GM12891 (cell line): ENCODE data around the gene NUSAP1.

Experiments used
- DNase-seq: peaks from one replicate; pipeline ENCODE4 v3.0.0; 2011; ENCODE audit warnings: low spot score; ENCODE audit not compliant: insufficient read length
- FAIRE-seq: peaks from 2 replicates; lab custom pipeline; 2011; peaks lifted over from hg19 to GRCh38; lab: Jason Lieb, UNC
- PAX5 ChIP-seq: IDR thresholded peaks from 2 replicates; pipeline ENCODE4 v1.6.1; 2011; ENCODE audit warnings: low read length, moderate library complexity, mild to moderate bottlenecking; ENCODE audit not compliant: insufficient read depth, severe bottlenecking
- POLR2A ChIP-seq: IDR thresholded peaks from 2 replicates; pipeline ENCODE4 v1.6.1; 2011; ENCODE audit warnings: low read depth, low read length, control low read depth
- POLR2AphosphoS5 ChIP-seq: IDR thresholded peaks from 2 replicates; pipeline ENCODE4 v1.6.1; 2011; ENCODE audit warnings: low read depth, low read length, control low read depth
- POU2F2 ChIP-seq: IDR thresholded peaks from 2 replicates; pipeline ENCODE4 v1.6.1; 2011; ENCODE audit warnings: low read depth, mild to moderate bottlenecking, control low read depth, low read length, moderate library complexity
- SPI1 ChIP-seq: IDR thresholded peaks from 2 replicates; pipeline ENCODE4 v1.6.1; 2011; ENCODE audit warnings: low read depth, low read length, control low read depth
- TAF1 ChIP-seq: IDR thresholded peaks from 2 replicates; pipeline ENCODE4 v1.6.1; 2011; ENCODE audit warnings: low read depth, low read length, control low read depth

Gene NUSAP1

DNA sequence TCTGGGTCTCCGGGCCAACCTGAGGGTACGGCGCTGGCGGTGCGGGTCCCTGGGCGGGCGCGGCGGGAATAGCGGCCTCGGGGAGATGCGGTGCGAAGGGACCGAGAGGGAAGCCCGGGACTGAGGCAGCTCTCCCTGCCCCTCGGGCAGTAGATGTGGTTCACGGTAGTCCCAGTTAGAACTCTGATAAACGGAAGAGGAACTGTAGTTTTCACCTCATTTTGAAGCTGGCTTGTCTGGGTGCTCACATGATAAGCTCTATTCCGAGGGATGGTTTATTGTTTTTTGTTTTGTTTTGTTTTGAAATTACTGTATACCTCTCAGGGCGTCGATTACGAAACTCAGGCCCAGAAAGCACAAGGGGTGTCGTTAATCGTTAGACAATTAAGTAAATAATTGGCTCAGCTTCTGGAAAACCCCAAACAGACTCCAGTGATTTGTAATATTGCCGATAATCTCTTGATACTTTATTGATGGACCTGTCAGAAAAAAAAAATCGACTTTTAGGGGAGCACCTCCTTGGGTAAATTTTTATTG lies 413 bp downstream of the NUSAP1 start:
- DNase-seq = peak; percentile 25
- TF ChIP-seq SPI1 (peak; percentile 65), TAF1 (no peak)
- peak; percentile 28 for FAIRE-seq

DNA sequence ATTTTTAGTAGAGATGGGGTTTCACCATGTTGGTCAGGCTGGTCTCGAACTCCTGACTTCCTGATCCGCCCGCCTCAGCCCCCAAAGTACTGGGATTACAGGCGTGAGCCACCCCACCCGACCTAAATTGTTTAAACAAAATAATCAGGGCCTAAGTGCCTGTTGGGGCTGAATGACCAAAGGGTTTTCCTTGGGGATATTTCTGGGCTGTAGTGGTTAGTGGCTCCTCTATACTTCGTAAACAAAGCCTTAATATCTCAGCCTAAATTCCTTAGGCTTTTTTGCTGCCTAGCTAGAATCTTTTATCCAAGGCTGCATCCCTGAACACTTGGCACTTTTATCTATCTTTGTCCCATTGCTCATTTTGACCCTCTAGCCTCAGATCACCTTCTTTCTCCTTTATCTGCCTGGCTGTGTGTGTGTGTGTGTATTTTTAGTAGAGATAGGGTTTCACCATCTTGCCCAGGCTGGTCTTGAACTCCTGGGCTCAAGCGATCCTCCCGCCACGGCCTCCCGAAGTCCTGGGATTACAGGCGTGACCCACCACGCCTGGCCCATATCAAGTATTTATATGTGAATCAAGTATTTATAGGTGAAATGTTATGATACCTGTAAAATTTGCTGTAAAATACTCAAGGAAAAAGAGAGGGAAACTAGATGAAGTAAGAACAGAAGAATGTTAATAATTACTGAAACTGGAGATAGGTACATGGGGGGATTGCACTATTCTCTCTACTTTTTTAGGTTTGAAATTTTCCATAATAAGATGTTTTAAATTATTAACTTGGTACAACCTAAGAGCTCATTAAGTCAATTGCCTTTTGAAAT lies 1.8 kb downstream of the NUSAP1 start:
- FAIRE-seq = no peak
- no peak for DNase-seq
- TF ChIP-seq POU2F2 (no peak), POLR2A (no peak), SPI1 (no peak), TAF1 (no peak), POLR2AphosphoS5 (no peak), PAX5 (no peak)

- DNase-seq (no peak), FAIRE-seq (no peak)
- TF ChIP-seq PAX5 (no peak), SPI1 (no peak)
Measured at GRCh38 chr15:41336549-41336948, 3.9 kb downstream of the NUSAP1 start.

DNA sequence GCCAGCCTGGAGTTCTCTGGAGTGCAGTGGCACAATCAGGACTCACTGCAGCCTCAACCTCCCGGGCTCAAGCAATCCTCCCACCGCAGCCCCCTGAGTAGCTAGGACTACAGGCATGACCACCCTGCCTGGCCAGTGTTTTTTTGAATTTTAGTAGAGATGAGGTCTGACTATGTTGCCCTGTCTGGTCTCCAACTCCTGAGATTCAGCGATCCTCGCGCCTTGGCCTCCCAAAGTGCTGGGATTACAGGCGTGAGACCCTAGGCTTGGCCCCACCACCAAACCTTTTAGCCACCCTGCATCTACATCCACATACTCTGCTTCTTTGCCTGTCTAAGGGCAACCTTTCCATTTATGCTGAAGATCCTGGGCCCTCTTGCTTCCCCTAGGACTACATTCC lies 4.4 kb downstream of the NUSAP1 start:
- DNase-seq = no peak
- FAIRE-seq = no peak

DNA sequence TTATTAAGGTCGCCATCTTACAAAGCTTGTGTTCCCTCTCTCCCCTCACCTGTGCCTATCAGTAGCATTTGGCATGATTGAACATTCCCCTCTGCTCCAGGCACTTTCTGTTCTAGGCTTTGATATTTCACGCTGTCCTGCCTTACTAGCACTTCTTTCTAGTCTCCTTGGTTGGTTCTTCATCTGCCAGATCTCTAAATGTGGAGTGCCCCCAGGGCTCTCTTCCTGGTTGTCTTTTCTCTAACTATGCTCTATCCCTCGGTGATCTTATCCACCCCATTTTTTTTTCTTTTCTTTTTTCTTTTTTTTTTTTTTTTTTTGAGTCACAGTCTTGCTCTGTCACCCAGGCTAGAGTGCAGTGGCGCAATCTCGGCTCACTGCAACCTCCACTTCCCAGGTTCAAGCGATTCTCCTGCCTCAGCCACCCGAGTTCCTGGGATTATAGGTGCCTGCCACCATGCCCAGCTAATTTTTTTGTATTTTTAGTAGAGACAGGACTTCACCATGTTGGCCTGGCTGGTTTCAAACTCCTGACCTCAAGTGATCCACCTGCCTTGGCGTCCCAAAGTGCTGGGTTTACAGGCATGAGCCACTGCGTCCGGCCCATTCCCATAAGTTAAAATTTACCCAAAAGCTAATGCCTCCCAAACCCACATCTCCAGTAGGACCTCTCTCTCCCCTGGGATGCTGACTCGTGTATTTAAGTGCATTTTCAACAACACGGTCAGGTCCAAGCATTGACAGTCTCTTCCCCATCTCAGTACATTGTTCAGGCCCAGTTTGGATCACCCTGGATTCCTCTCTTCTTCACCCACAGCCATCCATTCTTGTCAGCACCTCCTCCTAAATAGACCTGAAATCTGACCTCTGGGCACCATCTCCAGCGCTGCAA lies 5.2 kb downstream of the NUSAP1 start:
- no peak for DNase-seq
- TF ChIP-seq PAX5 (no peak), SPI1 (no peak), POLR2AphosphoS5 (no peak), POLR2A (no peak), TAF1 (no peak), POU2F2 (no peak)
- no peak for FAIRE-seq

More for the DNA sequence above, 4.4 kb downstream of the NUSAP1 start:
- TF ChIP-seq POLR2AphosphoS5 (no peak), POU2F2 (no peak), POLR2A (no peak), SPI1 (no peak), PAX5 (no peak), TAF1 (no peak)

GRCh38 chr15:41340189-41340695 lies 7.6 kb downstream of the NUSAP1 start:
- no peak for TF ChIP-seq POU2F2
- no peak for TF ChIP-seq SPI1
- no peak for TF ChIP-seq POLR2AphosphoS5
- TF ChIP-seq POLR2A = no peak
- no peak for TF ChIP-seq PAX5
- TF ChIP-seq TAF1 = no peak
- DNase-seq = no peak
- no peak for FAIRE-seq

GRCh38 chr15:41341519-41341918 lies 8.8 kb downstream of the NUSAP1 start:
- no peak for DNase-seq
- no peak for TF ChIP-seq SPI1
- no peak for TF ChIP-seq POLR2A
- TF ChIP-seq POU2F2 = no peak
- TF ChIP-seq PAX5 = no peak
- no peak for TF ChIP-seq TAF1
- no peak for TF ChIP-seq POLR2AphosphoS5
- FAIRE-seq = no peak

DNA sequence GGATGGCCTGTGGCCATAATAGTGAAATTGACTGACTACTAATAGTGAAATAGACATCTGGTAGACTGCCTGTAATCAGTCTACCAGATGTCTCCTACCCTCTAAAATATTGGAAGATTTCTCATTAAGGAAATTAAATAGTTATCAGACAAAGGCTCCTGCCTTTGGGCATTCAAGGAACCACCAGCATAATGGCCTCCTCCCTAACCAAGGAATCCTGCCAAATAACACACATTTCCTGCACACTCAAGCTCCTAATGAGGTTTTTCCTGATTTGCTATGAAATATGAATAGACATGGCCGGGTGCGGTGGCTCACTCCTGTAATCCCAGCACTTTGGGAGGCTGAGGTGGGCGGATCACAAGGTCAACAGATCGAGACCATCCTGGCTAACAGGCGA lies 14.6 kb downstream of the NUSAP1 start:
- no peak for DNase-seq
- FAIRE-seq = no peak
- TF ChIP-seq POLR2AphosphoS5 (no peak), POLR2A (no peak), SPI1 (no peak)

DNA sequence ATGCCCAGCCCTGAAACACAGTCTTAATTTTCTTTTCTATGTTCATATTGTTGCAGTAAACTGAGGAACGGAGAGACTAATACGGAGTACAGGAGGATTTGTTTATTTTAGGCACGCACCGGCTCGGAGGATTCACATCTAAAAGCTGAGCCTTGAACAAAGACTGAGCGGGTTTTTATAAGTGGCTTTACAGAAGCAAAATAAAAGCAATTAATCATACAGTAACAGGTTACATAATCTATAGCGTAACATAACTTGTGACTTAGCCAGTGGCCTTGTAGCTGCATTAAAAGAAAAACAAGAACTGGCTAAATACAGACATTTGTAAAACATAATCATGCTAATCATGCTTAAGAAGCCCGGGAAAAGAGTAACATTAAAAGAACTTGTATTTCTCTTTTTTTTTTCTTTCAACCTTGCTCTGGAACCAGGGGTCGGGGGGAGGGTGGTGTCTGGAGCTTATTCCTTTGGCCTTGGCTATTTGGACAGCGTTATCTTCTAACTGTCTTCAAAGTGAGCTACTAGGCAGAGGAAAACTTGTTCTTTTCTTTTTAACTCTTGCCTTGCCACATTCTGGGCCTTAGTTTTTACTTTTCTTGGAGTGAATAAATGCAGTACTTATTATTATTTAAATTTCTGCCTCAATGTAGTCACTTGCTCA lies 17.5 kb downstream of the NUSAP1 start:
- TF ChIP-seq TAF1 (no peak), POU2F2 (no peak), SPI1 (no peak), POLR2AphosphoS5 (no peak), PAX5 (no peak), POLR2A (no peak)
- DNase-seq (no peak), FAIRE-seq (no peak)
